GM18861 (cell line): ENCODE measurements around the gene DSCAM.

Experiments used
- ATAC-seq: cut with Tn5 transposase; IDR thresholded peaks from one replicate; pipeline ENCODE4 v1.9.1; 2021; ENCODE audit not compliant: unreplicated experiment

Gene DSCAM

GRCh38 chr21:40402884-40403582 is 443.9 kb downstream of the DSCAM start:
- no peak for ATAC-seq

GRCh38 chr21:40395732-40396131 is 451.2 kb downstream of the DSCAM start:
- ATAC-seq: no peak

GRCh38 chr21:40393066-40393465 is 453.9 kb downstream of the DSCAM start:
- no peak for ATAC-seq

GRCh38 chr21:40388046-40388445 is 458.9 kb downstream of the DSCAM start:
- ATAC-seq: no peak

GRCh38 chr21:40386981-40387747 is 459.8 kb downstream of the DSCAM start:
- ATAC-seq: no peak

GRCh38 chr21:40386294-40386911 is 460.6 kb downstream of the DSCAM start:
- ATAC-seq: no peak

GRCh38 chr21:40385883-40386282 is 461.1 kb downstream of the DSCAM start:
- no peak for ATAC-seq

GRCh38 chr21:40383951-40384350 is 463.0 kb downstream of the DSCAM start:
- no peak for ATAC-seq

- ATAC-seq: no peak
Observed at GRCh38 chr21:40381111-40381510, 465.8 kb downstream of the DSCAM start.

GRCh38 chr21:40379881-40380810 is 466.8 kb downstream of the DSCAM start:
- no peak for ATAC-seq

- no peak for ATAC-seq
Observed at GRCh38 chr21:40377135-40377534, 469.8 kb downstream of the DSCAM start.

- no peak for ATAC-seq
Observed at GRCh38 chr21:40373761-40374160, 473.2 kb downstream of the DSCAM start.

GRCh38 chr21:40372506-40372905 is 474.5 kb downstream of the DSCAM start:
- no peak for ATAC-seq

GRCh38 chr21:40371329-40371728 is 475.6 kb downstream of the DSCAM start:
- no peak for ATAC-seq

- ATAC-seq: no peak
Observed at GRCh38 chr21:40356644-40357043, 490.3 kb downstream of the DSCAM start.

GRCh38 chr21:40355076-40355475 is 491.9 kb downstream of the DSCAM start:
- ATAC-seq: no peak

- no peak for ATAC-seq
Observed at GRCh38 chr21:40351006-40351405, 496.0 kb downstream of the DSCAM start.

- ATAC-seq: no peak
Observed at GRCh38 chr21:40349591-40349990, 497.4 kb downstream of the DSCAM start.

GRCh38 chr21:40345711-40346321 is 501.1 kb downstream of the DSCAM start:
- no peak for ATAC-seq

- ATAC-seq: no peak
Observed at GRCh38 chr21:40340357-40340756, 506.6 kb downstream of the DSCAM start.

- ATAC-seq: no peak
Observed at GRCh38 chr21:40339050-40339449, 507.9 kb downstream of the DSCAM start.
